Dedifferentiated amniotic fluid mesenchymal stem cell (primary cell): Measurements from ENCODE around the gene RAI1.
"Not testable (repeated sequence)": the region's sequence is repeated elsewhere in the genome, so short reads cannot be mapped to it uniquely, and the experiment has no call there.

Experiments
- DNase-seq: peaks from one replicate; pipeline ENCODE4 v3.0.0-alpha.2; 2016; ENCODE audit errors: extremely low spot score

The RAI1 gene

DNA sequence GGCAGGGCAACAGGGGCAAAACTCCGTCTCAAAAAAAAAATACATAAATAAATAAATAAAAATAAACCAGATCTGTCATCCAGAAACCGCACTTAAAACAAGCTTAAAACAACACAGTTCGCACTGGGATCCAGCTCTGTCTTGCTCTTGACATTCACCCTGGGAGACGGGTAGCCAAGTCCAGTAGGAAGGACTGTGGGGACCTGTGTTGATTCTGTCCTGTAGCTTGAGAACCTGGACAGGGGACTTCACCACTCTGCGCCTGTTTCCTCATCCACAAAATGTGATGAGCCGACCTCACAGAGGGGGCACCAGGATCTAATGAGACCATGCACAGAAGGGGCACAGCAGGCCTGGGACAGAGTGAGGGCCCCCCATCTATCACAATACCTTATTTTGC lies 1.5 kb upstream of the RAI1 start:
- no peak for DNase-seq

DNA sequence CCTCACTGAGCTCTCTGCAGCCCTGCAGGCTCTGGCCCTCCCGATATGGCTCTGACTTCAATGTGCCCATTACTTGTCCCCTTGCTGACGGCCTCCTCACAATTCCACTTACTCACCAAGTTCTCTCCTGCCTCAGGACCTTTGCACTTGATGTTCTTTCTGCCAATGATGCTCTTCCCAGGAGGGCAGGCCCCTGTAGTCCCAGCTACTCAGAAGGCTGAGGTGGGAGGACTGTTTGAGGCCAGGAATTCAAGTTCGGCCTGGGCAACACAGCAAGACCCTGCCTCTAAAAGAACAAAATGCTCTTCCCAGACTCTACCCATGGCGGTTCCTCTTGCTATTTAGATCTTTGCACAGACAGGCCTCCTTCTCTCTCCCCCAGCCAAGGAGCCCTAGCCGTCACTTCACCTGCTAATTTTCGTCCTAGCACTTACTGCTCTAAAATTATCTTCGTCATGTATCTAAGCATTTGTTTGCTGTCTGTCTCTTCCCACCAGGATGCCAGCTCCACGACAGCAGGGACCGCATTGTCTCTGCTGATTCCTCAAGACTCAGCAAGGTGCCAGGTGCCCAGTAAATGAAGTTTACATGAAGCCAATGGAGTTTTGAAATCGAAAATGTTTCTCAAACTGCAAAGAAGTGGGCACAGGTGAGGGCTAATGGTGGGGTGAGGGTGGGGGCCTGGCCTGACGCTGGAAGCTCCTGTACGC lies 626 bp upstream of the RAI1 start:
- DNase-seq, result no peak

DNA sequence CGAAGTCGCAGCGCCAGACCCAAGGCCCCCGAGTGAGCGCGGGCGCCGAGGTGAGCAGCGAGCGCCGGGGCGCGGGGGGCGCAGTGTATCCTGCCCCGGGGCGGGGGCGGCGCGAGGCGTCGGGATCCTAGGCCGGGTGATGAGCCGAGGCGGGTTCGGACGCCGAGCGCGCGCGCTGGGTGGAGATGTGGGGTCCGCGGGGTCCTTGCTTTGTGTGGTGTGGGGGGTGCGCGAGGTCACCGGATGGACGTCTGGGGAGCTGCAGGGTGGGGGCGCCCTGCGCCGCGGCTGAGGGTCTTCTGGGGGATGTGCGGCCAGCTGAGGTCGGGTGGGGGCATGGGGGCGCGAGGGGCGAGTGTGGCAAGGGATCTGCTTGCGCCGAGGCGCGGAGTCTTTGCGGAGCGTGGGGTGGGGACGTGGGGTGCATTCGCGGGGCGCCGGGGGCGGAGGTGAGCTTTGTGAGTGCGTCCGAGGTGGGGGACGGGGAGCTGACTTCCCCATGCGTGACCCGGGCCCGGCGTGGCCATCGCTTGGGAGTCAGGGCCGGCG lies 560 bp downstream of the RAI1 start:
- DNase-seq, result no peak

DNA sequence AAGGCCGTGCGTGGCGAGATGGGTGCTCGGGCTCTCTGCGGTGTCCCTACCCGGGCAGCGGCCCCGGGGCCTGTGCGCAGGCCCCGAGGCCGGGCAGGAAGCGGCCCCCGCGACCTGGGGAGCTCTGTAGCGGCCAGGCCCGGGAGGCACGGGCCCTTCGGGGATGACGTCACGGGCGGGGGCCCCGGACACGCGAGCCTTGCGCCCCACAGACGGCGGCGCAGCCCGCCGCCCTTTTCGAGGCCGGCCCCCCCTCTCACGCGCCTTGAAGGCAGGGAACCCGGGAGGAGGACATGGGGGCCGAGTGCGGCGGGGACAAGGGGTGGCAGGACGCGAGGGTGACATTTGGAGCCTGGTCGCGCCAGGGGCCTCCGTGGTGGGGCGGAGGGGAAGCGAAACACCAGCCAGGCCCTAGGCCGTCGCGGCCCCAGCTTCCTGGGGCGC lies 1.1 kb downstream of the RAI1 start:
- no peak for DNase-seq

DNA sequence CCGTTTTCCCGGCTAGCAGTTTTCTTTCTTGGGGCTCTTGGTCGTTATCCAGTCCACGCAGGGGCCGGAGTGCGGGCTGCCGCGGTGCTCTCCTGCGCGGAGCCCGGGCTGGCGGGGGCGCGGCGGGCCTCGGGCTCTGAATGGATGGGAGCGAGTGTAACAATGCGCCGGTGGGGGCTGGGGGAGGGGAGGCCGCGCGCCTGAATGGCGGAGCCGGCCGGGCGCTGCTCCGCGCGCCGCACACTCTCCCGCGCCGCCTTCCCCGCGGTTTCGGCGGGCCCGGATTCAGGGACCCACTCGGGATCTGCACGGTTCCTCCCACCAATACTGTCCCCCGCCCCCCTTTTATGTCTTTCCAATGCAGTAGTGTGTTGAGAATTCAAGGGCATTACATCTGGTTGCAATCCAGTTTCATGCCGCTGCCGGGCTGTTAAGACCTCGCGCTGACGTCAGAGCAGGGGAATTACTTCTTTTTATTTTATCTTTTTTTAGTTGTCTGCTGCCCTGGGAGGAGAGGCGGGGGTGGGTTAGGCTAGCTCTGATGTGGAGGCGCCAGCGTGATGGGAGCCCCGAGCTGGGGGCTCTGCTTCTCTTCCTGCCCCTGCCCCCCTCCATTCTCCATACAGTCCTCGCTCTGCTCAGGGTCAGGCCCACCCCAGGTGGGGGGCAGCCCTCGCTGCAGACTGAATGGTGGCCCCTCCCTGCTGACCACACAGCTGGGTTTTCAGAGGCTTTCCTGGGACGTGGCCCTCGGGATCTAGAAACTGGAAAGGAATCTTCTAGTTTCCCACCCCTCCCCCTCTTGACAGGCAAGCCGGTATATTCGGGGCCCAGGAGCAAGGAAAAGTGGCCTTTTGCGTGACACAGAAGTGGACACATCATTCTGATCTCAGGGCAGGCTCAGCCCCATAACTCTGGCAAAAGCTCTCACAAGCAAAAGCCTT lies 1.8 kb downstream of the RAI1 start:
- peak; percentile 91 for DNase-seq

DNA sequence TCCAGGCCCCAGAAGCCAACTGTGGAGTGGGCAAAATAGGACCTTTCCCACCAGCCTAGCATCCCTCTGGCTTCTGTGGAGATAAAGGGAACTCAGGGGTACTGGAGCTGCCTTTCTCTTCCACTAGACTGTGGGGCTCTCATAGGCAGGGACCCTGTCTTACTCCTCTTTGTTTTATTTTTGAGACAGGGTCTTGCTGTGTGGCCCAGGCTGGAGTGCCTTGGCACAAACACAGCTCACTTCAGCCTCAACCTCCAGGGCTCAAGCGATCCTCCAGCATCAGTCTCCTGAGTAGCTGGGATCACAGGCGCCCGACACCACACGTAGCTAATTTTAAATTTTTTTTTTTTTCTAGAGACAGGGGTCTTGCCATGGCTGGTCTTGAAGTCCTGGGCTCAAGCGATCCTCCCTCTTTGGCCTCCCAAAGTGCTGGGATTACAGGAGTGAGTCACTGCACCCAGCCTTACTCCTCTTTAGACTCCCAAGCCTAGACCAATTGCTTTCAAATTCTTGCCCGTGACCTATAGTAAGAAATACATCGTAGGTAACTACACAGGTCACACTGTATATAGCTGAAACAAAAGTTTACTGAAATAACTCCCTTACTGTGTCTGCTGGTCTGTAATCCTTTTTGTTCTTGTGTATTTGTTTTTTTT lies 2.6 kb downstream of the RAI1 start:
- DNase-seq, result no peak

DNA sequence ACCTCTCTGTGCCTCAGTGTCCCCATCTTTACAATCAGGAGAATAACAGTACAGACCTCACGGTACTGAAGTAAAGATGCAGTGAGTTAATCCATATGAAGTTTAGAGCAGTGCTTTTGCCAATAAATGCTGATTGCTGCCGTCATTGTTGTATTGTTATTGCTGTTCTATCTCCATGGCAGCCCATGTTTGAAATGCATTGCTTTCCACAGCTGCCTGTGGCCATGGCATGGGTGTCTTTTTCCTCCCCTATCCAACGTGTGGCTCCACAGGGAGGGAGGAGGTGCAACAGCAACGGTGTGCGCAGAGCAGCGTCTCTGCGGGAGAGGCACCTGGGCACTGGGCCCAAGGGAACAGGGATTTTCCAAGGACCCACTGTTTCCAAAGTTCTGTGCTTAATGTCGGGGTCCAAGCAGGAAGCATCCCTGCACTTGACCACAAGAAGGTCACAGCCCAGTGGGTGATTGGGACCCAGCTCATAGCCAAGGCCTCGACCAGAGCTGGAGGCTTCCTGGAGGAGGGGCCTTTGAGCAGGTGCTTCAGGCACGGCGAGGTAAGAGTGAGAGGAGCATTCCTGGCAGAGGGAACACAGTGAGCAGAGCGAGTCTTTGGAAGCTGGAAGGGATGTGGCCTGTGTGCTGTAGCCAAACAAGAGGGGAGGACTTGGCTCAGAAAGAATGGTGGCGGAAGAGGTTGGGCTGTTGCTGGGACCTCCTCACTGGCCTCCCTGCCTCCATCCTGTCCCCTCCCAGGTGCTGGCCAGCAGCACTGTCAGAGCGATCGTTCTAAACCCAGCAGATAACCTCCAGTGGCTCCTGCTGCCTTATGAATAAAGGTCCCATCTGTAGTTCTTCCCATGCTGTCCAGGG lies 3.9 kb downstream of the RAI1 start:
- peak; percentile 48 for DNase-seq

DNA sequence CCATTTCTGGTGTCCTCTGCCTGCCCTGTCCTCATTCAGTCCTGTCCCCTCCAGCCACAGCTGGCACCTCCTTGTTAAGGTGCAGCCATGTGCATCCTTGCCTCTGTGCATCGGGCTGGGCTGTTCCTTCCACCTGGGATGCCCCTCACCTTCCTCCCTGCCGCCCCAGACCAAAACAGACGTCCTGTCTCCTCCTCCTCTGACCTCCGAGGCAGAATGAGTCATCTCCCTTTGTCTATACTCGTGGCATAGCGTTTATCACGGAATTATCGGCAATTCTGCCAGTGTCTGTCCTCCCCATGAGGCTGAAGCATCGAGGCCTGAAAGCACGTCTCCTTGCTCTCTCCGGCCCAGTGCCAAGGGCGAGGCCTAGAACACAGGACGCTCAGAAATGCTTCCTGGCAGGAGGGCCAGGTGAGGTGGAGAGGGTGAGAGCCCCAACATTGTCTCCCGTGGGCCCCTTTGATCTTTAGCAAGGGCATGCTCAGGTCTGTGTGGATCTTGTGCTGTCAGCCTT lies 4.6 kb downstream of the RAI1 start:
- DNase-seq, result peak; percentile 74

DNA sequence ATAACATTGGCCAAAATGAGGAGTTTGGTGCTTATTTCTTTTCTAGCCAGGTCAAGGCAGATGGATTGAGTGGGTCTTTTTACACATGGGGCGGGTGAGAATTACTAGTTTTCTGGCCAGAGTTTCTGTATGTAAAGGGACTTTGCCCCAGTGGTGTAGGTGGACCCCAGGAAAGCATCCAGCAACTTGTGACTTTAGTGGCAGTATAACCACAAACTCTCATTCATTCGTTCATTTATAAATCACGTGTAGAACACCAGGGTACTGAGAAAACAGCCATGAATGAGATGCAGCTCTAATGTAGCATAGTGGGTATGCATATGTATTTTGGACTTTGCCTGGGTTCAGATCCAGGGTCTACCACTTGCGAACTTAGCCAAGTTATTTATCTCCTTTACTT lies 8.1 kb downstream of the RAI1 start:
- DNase-seq, result no peak

DNA sequence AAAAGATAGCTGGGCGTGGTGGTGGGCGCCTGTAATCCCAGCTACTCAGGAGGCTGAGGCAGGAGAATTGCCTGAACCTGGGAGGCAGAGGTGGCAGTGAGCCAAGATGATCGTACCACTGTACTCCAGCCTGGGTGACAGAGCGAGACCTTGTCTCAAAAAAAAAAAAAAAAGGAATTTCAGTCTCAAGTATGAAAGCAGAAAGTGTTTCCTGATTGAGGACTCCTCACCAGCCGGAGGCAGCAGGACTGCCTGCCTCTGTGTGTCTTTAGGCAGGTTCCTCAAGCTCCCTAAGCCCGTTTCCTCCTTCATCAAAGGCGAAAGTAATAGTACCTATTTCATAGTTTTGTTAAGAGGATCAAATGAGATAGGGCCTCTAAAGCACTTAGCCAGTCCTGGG lies 9.0 kb downstream of the RAI1 start:
- DNase-seq, result not testable (repeated sequence)

DNA sequence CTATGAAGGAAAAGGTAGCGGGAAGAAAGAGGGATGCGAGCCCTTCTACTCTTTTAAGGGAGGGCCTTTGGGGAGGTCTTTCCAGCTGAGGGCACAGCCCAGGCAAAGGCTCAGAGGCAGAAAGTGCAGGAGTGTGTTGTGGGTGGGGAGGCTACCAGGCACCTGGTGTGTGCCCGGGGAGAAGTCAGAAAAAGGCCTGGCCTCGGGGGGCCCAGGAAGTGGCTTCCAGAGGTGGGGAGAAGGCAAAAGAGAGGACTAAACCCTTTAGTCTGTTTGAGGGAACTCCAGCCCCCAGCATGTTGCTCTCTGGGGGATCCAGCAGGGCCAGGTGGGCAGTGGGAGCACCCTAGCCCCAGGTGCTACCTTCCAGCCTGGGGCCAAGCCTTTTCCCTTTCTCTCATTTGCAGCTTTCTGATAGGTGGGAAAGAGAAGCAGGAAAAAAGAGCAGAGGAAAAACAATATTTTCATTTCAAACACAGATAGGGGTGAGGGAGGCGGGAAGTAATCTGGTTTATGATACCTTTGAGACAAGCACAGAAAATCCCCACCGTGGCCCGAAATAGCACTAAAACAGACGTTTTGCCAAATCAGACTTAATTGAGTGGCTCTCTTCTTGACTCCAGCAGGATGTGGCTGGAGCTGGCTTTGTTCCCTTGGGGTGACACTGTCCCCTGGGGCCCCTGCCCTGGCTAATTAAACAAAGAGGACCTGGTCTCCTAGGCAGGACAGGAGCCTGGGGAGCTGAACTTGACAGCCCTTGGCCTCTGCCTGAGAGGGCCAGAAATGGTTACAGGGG lies 10.4 kb downstream of the RAI1 start:
- no peak for DNase-seq

DNA sequence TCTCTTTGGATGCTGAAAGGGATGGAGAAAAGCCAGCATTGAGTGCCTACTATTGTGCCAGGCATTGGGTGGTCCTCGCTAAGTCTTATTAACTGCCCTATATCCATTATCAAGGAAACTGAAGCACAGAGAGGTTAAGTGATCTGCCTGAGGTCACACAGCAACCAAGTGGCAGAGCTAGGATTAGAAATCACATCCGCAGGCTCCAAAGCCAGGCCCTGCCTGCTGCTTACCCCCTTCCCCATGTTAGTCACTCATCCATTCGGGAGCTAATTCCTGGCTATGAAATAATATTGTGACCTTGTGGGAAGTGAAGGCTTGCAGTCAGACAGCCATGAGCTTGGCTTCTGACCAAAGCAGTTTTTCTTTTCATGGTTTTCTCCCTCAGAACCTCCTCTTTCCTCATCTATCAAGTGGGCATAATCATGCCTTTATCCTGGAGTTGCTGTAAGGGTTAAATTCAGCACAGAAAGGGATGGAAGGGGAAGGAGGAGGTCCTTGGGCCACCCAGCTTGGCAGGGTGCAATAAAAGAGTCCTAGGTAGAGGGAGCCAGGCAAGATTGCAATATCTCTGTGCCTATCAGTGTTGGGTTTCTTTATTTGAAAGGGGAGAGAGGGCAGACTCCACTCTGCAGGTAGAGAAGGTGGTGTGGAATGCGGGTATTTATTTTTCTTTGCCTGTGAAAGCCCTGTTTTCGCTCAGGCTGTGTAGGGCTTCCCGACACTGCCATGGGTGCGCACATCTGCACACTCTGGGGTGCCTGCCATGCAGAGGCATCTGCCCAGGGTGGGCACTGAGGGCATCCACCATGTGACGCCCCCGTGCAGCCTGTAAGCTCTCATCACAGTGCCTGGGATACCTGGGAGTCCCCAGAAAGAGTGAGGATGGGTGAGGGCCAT lies 11.3 kb downstream of the RAI1 start:
- no peak for DNase-seq

DNA sequence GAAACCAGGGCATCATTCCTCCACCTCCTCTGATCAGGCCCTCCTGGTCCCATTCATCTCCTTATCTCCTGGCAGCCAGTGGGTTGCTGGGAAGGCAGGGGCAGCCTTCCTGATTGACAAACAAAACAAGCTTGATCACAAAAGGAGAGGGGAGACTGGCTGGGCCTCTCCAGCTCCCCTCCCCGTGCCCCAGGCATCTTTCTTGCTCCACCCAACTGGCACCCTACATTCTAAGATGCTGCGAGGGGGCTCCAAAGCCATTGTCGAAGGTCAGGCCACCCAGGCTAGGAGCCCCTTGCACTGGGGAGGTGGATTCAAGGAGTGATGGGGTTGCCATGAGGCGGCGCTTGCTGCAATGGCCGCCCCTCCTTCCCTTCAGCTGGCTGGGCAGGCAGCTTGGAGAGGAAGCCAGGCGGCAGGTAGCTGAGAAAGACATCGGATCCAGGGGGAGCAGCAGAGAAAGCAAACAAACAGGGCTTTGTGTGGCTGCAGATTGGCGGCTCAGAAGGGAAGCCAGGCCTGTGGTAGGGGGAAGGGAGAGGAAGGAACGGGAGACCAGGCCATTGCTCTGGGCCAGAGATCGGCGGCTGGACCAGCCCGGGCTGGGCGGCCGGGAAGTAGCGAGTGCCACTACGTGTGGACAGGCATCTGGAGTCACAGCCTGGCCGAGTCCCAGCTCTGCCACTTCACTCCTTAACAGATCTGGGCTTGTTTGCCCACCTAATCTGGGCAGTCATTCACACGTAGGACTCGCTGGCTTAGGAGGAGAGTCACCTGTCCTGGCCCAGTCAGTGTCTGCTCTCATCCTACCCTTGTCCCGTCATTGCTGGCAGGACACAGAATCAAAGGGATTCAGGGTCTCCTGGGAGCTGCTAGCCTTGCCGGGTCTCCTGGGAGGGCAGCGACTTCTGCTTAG lies 12.3 kb downstream of the RAI1 start:
- no peak for DNase-seq

DNA sequence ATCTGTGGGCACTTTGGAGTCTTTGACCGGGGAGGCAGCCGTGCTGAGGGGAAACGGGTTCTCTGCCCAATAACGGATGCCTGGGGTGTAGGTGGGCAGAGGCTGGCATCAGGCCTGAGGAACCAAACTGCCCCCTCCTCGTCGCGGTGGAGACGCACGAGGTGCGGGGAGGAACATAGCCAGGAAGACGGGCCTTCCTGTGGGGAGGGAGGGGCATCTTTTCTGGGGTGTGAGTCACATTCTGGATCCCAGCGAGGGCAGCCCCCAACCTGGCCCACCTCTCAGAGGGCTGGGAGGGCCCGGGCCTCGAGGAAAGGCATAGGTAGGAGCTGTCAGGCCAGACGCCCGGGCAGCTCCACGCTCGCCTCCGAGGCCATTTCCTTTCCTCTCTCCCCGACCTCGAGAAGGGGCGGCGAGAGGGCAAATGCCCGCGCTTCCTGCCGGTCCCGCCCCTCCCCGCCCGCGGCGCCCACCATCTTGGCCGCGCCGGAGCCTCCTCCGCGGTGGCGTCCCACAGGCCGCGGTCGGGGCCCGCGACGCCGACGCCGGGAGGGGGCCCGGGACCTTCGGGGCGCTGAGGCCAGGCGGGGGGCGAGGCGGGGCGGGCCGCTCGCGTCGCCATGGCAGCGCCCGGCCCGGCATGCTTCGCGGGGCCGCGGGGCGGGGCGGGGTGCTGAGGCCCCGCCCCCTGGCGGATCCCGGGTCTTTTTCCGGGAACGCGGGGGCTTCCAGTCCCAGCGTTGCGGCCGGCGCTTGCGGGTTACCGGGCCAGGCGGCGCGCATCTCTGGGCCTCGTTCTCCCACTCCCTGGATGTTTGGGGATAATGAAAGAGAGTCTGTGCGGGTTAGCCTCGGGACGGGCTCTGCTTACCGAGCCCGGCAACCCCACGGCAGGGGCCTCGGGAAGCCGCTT lies 13.2 kb downstream of the RAI1 start:
- DNase-seq, result no peak

DNA sequence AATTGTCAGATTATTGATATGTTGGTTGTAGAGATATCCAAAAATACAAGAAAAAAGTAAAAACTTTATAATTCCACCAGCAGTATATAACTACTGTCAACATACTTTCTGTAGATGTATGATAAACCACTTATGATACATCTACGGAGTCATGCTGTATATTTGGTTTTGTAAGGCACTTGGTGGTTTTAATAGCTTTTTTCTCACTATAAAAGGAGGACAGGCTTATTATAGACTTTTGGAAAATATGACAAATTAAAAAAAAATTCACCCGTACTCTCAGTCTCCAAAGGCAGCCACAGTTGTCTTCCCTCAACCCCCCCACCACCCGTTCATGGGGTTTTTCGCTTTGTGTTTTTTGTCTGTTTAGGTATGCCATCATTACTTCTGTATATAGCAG lies 14.8 kb downstream of the RAI1 start:
- DNase-seq, result no peak

DNA sequence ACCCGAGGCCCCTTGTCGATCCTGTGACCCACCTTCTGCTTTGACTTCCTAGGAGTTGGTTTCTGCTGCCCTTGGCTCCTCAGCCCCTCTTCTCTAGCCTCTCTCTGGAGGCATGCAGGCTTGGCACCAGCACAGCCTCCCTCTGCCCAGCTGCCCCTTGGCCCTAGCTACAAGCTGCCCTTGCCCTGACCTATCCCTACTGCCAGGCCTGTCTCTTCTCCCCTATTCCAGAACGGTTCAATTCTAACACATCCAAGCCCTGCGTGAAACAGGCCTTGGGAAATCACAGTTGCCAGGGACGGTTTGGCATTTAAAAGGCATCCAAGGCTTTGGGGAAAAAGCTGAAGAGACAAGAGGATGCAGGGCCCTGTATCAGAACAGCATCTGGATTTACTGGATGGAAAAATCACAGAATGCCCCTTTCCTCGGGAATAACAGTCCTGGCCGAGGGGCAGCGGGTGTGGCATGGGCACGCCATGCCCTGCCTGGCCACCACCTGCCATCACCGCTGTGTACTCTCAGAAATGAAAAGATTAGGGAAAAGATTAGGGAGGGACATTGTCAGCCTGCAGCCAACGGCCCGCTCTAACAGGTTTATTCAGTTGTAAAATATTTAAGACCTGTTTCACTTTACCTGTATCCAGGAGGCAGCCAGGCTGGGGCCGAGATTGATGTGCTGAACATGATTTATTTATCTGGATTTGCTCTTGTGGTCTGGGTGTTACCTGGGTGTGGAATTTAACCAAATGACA lies 15.8 kb downstream of the RAI1 start:
- DNase-seq, result no peak
